ENCODE measurements around the gene LGI1. TPM values are rescaled to one million over a fixed set of nuclear protein-coding genes. Genes with fewer than 3 reads are reported as not detected.

LGI1 gene
- polyA plus RNA-seq, 3 donors = 0.03 TPM; not detected in 2

DNA sequence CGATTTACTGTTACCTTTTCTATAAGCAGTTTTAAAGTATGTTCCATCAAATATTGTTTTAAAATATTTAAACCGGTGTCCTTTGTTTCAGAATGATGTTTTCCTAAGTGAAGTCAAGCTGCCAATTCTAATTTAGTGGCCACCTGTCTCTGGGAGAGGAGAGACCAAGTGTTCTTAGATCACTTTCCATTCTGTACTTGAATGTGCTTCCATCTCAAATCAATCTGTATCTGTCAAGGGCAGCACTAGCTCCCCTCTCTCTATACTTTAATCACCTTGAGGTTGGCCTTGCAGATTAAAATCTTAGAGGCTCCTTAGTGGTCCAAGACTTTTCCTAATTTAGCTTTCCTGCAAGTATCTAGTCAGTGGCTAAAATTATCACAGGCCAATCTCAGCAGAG lies 49.6 kb downstream of the LGI1 start:
- Histone ChIP-seq H2AFZ (ENCODE audit: insufficient read depth, low read depth, low read length, poor library complexity, severe bottlenecking) (no peak overlapping the region), H4K20me1 (ENCODE audit: insufficient read depth, low read length) (no peaks in the 10 kb centered on the region), H3K36me3 (replicated peaks in 1 of 2; ENCODE audit: control insufficient read depth in 1 of 2, insufficient read depth in 2 of 2, low read length in 2 of 2) (no peaks in the 10 kb centered on the region), H3K79me2 (ENCODE audit: insufficient read depth, low read length) (no peaks in the 10 kb centered on the region), H3K4me2 (replicated peaks; ENCODE audit: extremely low read depth, low read length, poor library complexity, severe bottlenecking) (no peak overlapping the region), H3K9me3 (replicated peaks in 1 of 2; ENCODE audit: control insufficient read depth in 1 of 2, insufficient read depth in 1 of 2, low read length in 2 of 2) (no peaks in the 10 kb centered on the region), H3K27me3 (ENCODE audit: control insufficient read depth in 2 of 2, insufficient read depth in 2 of 2, low read length in 2 of 2) (peaks cover 6 to 14% of the 10 kb centered on the region in 2 donors), H3K27ac (ENCODE audit: low read depth in 1 of 2, low read length in 2 of 2) (no peak overlapping the region), H3K9ac (ENCODE audit: insufficient read depth, low read length, poor library complexity, severe bottlenecking) (no peak overlapping the region), H3K4me1 (ENCODE audit: control insufficient read depth in 1 of 2, insufficient read depth in 2 of 2, low read length in 2 of 2) (no peaks in the 10 kb centered on the region), H3K4me3 (replicated peaks in 1 of 3; ENCODE audit: low read depth in 2 of 3, low read length in 3 of 3) (no peak overlapping the region)
- TF ChIP-seq CTCF (IDR thresholded peaks at IDR 0.05) = no peak
- Mint-ChIP-seq H3K27ac (no peak overlapping the region), H3K4me3 (no peak overlapping the region), H3K27me3 (ENCODE audit: low read depth in 3 of 3) (peaks cover 8 to 14% (median 11%) of the 10 kb centered on the region in 3 donors), H3K4me1 (peaks cover 3% of the 10 kb centered on the region), H3K9me3 (no peaks in the 10 kb centered on the region), H3K36me3 (no peaks in the 10 kb centered on the region)
- intact Hi-C loops (cut with micrococcal nuclease) = no loop called here
- no peak for DNase-seq
- no CpG with 5 or more reads among the region's 2 CpGs for whole genome bisulfite sequencing (ENCODE audit: insufficient coverage)

- H3K4me2 ChIP-seq (replicated peaks; ENCODE audit: extremely low read depth, low read length, poor library complexity, severe bottlenecking) = no peak overlapping the region
- no peaks in the 10 kb centered on the region for H3K9me3 Mint-ChIP-seq
- no peaks in the 10 kb centered on the region for H3K79me2 ChIP-seq (ENCODE audit: insufficient read depth, low read length)
- H3K27ac ChIP-seq (ENCODE audit: low read depth in 1 of 2, low read length in 2 of 2) = no peak overlapping the region
- no peak overlapping the region for H3K4me3 ChIP-seq (replicated peaks in 1 of 3; ENCODE audit: low read depth in 2 of 3, low read length in 3 of 3)
- no CpG with 5 or more reads among the region's 1 CpG for WGBS (ENCODE audit: insufficient coverage)
- H3K9me3 ChIP-seq (replicated peaks in 1 of 2; ENCODE audit: control insufficient read depth in 1 of 2, insufficient read depth in 1 of 2, low read length in 2 of 2) = no peaks in the 10 kb centered on the region
- H2AFZ ChIP-seq (ENCODE audit: insufficient read depth, low read depth, low read length, poor library complexity, severe bottlenecking) = no peak overlapping the region
- no peaks in the 10 kb centered on the region for H3K36me3 Mint-ChIP-seq
- no peak overlapping the region for H3K4me3 Mint-ChIP-seq
- no peaks in the 10 kb centered on the region for H3K36me3 ChIP-seq (replicated peaks in 1 of 2; ENCODE audit: control insufficient read depth in 1 of 2, insufficient read depth in 2 of 2, low read length in 2 of 2)
- peaks cover 9% of the 10 kb centered on the region for H3K4me1 Mint-ChIP-seq
- H3K27me3 ChIP-seq (ENCODE audit: control insufficient read depth in 2 of 2, insufficient read depth in 2 of 2, low read length in 2 of 2) = peaks cover 4 to 5% of the 10 kb centered on the region in 2 donors
- peaks cover 4 to 14% (median 14%) of the 10 kb centered on the region in 3 donors for H3K27me3 Mint-ChIP-seq (ENCODE audit: low read depth in 3 of 3)
- H3K4me1 ChIP-seq (ENCODE audit: control insufficient read depth in 1 of 2, insufficient read depth in 2 of 2, low read length in 2 of 2) = no peaks in the 10 kb centered on the region
- no peak overlapping the region for H3K27ac Mint-ChIP-seq
- no peaks in the 10 kb centered on the region for H4K20me1 ChIP-seq (ENCODE audit: insufficient read depth, low read length)
- DNase-seq = no peak
- intact Hi-C loops (cut with micrococcal nuclease) = loop anchor here in 1 of 2 donors (5.0 kb wide), 1 partner anchor 110 kb away; the partner anchor contains the start of gene FRA10AC1
- TF ChIP-seq CTCF (IDR thresholded peaks at IDR 0.05) = no peak
- no peak overlapping the region for H3K9ac ChIP-seq (ENCODE audit: insufficient read depth, low read length, poor library complexity, severe bottlenecking)
These were observed 55.1 kb downstream of the LGI1 start for GRCh38 chr10:93812659-93813338.

All from CD14-positive monocyte (primary cell).